Measurements from ENCODE around the gene STON2. TPM values are rescaled to one million over a fixed set of nuclear protein-coding genes. Genes with fewer than 3 reads are reported as not detected.

The STON2 gene
- total RNA-seq, 1 donor from 2014 or later: 20.8 TPM

DNA sequence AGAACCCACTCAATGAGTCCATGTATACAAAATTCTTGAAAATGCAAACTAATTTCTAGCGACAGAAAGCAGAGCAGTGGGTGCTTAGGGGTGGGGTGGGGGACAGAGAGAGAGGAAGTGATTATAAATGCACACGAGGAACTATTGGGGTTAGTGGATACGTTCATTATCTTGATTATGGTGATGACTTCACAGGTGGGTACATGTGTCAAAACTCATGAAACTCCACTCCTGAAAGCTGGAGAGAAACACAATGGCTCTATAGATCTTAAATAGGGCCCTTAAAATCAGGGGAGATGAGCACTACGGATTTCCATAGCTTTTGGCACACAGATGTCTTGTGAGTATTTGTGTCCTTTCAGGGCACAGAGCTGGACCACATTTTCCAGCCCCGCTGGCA lies 59.9 kb downstream of the STON2 start:
- DNase-seq (ENCODE audit: low spot score): no peak

DNA sequence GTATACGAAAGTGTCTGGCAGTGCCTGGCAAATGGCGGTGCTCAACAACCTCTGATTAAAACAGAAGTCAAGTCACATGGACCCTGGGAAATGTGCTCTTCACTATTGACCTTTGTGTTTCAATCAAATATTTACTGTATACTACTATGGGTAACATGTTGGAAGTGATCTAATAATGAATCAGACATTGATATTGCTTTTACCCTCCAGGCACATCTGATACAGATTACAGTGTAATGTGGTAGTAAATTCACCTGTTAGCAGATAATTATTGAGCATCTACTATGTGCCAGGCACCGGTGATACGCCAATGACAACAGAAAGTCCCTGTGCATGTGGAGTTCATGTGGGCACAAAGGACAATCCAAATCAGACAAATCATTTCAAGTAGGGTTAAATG lies 63.1 kb downstream of the STON2 start:
- DNase-seq (ENCODE audit: low spot score): no peak

DNA sequence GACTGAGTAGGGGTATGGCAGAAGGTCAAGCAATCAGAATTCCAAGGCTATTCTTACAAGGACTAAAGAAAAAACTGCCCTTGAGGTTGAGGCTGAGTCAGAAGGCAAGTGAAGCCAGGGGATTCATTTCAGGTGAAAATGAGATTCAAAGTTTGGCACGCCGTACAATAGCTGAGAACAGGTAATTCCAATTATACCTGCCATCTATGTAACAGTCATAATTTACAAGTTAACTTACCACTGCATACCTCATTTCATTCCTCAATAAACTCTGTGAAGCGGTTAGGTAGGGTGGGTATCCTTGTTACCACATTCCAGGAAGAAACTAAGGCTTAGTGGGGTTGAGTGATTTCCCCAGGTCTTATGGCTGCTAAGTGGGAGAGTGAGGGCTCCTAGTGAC lies 64.1 kb downstream of the STON2 start:
- no peak for DNase-seq (ENCODE audit: low spot score)

- DNase-seq (ENCODE audit: low spot score): no peak
Measured at GRCh38 chr14:81332725-81333124, 67.4 kb downstream of the STON2 start.

- DNase-seq (ENCODE audit: low spot score): no peak
Measured at GRCh38 chr14:81331229-81332021, 68.7 kb downstream of the STON2 start.

DNA sequence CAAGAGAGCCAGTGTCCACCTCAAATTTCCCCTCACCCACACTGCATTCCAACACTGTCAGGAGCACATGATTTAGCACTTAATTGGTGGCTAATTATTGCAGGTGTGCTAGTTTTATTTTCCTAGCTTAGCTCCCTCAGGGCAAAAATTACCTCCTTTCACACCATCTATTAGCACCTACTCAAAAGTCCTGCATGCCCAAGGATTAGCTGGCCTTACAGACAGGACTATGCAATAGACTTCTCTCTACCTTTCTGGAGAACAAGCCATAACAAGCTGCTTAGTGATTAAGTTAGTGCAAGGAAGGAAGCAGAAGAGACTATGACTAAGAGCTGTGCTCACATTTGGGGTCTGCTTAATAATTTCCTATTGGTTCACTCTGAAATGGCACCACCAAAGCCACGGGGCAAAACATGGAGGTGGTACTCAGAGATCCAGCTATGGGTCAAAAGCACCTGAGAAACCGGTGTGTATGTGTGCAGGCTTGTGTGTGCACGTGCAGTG lies 69.5 kb downstream of the STON2 start:
- DNase-seq (ENCODE audit: low spot score): no peak

DNA sequence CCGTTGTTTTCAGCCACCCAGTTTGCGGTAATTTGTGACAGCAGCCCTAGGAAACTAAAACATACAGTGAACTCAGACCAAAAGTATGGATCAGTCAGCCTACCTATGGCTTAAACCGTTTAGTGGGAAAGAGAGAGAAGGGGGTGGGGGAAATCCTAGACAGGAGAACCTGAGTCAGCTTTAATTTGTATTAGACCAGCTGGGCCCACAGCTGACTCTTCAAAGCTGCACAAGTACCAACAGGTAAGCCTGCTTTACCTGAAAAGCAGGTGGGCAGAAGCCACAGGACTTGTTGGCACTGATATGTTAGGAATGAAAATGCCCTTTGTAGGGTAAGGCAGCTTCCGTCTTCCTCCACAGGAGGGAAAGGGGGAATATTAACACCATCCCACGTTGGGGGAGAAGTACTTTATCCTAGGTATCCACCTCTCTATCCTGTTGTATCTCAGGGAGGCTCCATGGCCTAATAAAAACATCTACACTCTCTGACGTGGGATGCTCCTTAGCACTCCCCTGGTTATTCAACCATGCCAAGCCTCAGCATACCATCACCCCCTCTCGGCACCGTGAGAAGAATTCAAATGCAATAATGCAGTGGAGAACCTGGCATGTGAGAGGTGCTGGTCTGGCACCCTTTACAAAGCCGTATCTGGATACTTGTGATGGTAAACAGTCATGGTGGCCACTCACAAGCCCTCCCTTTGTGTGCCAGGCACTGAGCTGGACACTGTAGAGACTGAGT lies 70.3 kb downstream of the STON2 start:
- no peak for DNase-seq (ENCODE audit: low spot score)

- DNase-seq (ENCODE audit: low spot score): no peak
Measured at GRCh38 chr14:81326451-81326850, 73.7 kb downstream of the STON2 start.

- DNase-seq (ENCODE audit: low spot score): no peak
Measured at GRCh38 chr14:81324011-81324410, 76.1 kb downstream of the STON2 start.

DNA sequence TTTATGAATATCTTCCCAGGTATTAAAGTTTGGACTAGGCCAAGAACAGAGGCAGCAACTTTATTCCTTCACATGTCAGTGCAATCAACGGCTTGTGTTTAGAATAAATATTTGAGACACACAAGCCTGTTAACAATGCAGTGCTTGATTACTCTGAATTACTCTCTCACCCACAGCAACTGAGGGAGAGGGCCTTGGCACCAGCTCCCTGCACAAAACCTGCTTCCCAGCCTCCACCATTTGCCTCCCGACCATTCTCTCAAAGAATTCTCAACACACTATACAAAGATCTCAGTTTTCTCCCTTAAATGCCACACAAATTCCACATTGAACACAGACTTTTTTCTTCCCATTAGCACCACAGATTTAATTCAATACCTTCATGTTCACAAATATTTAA lies 77.0 kb downstream of the STON2 start:
- no peak for DNase-seq (ENCODE audit: low spot score)

- DNase-seq (ENCODE audit: low spot score): no peak
Measured at GRCh38 chr14:81319946-81320345, 80.2 kb downstream of the STON2 start.

DNA sequence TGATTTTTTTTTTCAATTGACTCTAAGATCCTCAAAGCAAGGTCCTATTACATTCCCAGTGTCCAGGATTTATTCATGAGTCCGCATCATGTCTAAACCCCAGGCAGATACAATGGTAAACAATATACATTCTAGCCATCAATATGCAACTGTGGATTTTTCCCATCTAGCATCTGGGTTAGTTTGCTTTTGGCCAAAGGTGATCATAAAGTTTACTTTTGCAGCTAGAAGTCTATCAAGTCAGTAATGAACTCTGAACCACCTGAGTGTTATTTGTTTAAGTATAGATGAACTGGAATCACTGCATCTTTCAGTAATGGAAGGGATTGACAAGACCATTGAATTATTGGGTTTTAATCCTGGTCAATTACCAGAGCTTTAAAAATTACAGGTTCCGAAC lies 80.8 kb downstream of the STON2 start:
- no peak for DNase-seq (ENCODE audit: low spot score)

DNA sequence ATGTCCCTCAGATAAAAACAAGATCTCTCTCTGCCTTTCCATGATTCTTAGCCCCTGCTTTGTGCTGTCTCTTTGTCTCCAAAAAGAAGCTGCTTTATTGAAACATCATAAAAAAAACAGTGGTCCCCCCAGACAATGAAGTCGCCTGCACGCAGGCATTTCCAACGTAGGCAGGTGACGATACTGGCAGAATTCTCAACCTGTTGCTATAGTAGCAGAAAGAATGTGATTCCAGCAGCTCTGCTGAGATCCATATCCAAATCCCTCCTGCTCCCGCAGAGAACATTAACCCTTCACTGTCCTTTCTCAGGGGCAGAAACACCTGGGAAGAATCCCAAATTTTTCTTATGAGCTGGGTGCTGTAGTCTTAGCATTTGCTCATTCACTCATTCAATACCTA lies 84.8 kb downstream of the STON2 start:
- DNase-seq (ENCODE audit: low spot score): no peak

DNA sequence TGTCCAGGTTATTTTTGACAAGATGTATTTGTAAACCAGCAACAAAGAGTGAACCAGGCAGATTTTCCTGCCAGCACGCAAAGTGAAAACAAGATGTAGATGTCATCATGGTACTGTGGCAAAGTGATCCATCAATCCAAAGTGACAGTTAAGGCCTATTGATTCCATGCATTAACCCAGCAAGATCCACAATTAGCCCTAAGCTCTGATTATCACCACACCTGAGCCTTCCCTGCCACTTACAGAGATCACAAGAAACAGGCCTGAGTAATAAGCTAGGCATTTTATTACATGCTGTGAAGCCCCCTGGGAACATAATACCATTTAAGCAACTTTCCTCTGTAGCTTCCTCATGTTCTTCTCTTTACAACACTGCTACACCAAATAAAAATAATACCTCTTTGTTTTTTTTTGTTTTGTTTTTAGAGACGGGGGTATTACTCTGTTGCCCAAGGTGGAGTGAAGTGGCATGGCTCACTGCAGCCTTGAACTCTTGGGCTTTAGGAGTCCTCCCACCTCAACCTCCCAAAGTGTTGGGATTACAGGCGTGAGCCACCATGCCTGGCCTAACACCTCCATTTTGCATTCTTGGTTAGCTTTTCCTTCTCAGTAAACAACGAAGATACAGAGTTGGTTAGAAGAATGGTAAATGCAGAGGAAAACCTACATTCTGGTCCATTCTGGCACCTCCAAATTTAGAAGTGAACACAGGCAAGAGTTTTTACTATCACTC lies 85.5 kb downstream of the STON2 start:
- DNase-seq (ENCODE audit: low spot score): no peak

DNA sequence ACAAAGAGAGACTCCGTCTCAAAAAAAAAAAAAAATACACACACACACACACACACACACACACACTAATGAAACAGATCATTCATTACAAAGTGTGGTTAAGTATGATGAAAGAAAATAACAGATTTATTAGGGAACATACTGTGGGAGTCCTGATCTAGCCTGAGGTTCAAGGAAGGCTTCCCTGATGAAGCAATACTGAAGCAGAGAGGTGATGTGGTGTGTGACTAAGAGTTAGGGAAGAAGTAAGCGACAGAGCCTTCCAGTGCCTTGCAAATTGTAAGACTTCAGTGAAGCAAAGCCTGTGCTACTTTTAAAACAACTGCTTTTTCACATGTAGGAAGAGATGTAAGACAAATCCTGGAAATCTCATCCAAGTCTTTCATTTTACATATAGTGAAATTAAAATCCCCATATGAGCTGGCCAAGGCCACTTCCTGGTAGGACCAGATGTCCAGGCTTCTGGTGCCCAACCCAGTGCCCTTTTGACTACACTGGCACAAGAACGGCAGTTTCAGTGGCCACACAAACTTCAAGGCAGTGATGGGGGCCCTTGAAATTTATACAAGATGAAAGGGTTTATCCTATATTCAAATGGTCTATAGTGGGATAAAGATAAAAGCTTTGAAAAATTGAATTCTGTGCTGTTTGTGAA lies 86.2 kb downstream of the STON2 start:
- no peak for DNase-seq (ENCODE audit: low spot score)

- no peak for DNase-seq (ENCODE audit: low spot score)
Measured at GRCh38 chr14:81313200-81313599, 86.9 kb downstream of the STON2 start.

DNA sequence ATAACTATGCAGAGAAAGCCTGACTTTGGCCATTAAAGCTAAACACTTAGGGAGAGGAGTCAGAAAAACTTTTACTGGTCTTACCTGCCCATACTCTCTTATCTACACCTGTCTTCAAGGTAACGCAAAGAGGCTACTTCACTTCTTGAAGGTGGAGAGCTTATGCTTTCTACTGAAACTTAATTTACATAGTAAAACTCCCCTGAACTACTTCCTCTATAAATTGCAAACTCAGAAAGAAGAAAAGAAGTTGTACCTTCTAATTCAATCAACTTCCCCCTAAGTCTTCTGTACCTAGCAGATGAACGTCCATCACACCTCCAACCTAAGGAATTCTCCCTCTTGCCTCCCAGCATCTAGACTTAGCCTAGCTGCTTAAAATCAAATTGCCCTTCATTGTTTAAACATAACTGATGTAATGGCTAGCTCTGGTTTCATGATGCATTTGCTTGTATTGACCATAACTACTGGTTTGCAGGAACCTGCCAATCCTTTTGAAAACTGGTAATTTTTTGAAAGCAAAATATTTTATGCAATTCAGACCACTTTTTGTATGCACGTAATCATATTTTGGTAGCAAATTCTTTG lies 87.7 kb downstream of the STON2 start:
- DNase-seq (ENCODE audit: low spot score): no peak

- DNase-seq (ENCODE audit: low spot score): no peak
Measured at GRCh38 chr14:81311778-81312177, 88.3 kb downstream of the STON2 start.

GRCh38 chr14:81311141-81311540 lies 89.0 kb downstream of the STON2 start:
- no peak for DNase-seq (ENCODE audit: low spot score)

DNA sequence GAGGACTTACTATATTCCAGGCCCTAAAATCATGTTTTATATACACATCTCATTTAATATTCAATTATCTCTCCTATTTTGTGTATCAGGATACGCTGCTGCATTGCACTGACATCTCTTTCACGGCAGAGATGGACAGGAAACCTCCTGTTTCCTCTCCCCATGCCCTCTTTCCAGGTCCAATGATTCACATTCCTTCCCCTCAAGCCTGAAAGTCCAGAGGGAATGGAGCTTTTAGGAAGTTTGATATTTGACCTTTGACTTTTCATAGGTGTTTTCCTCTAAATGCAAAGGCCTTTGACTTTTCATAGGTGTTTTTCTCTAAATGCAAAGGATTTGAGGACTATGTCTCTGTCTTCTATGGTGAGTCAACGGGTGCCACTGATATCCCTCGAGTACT lies 89.5 kb downstream of the STON2 start:
- DNase-seq (ENCODE audit: low spot score): no peak

- no peak for DNase-seq (ENCODE audit: low spot score)
Measured at GRCh38 chr14:81309511-81309910, 90.6 kb downstream of the STON2 start.
